ENCODE results near the gene GHR.

The GHR gene

GRCh38 chr5:42590566-42590965 lies 167.3 kb downstream of the GHR start:
- Histone ChIP-seq H3K36me3 (replicated peaks; ENCODE audit: insufficient read depth, low read length) (no peaks in the 10 kb centered on the region), H2AFZ (ENCODE audit: low read length) (no peak overlapping the region)

GRCh38 chr5:42591015-42591414 lies 167.8 kb downstream of the GHR start:
- H4K20me1 ChIP-seq (ENCODE audit: insufficient read depth, low read length): no peaks in the 10 kb centered on the region
- no peaks in the 10 kb centered on the region for H3K4me1 ChIP-seq (ENCODE audit: low read length)
- H2AFZ ChIP-seq (ENCODE audit: low read length): no peak overlapping the region
- no peak for DNase-seq
- TF ChIP-seq CTCF (IDR thresholded peaks at IDR 0.05; ENCODE audit: low read length) (no peak), EZH2 (optimal IDR thresholded peaks at IDR 0.05; ENCODE audit: low read depth, low read length) (no peak), EZH2phosphoT487 (IDR thresholded peaks at IDR 0.05; ENCODE audit: low read length) (no peak)
- H3K27ac ChIP-seq (ENCODE audit: low read length): no peak overlapping the region
- no peaks in the 10 kb centered on the region for H3K9me3 ChIP-seq (replicated peaks; ENCODE audit: insufficient read depth, low read length)
- no peak overlapping the region for H3K4me3 ChIP-seq (ENCODE audit: low read length)
- H3K9me2 ChIP-seq (replicated peaks; ENCODE audit: insufficient read depth, low read length): no peaks in the 10 kb centered on the region
- no peaks in the 10 kb centered on the region for H3K79me2 ChIP-seq (ENCODE audit: low read length)
- no peaks in the 10 kb centered on the region for H3F3A ChIP-seq (ENCODE audit: insufficient read depth, low read length)
- no peak overlapping the region for H3K4me2 ChIP-seq (ENCODE audit: low read depth, low read length)
- H3K27me3 ChIP-seq (replicated peaks; ENCODE audit: insufficient read depth, low read length): no peaks in the 10 kb centered on the region
- H3K9ac ChIP-seq (ENCODE audit: low read length): no peak overlapping the region
- no peaks in the 10 kb centered on the region for H3K36me3 ChIP-seq (replicated peaks; ENCODE audit: insufficient read depth, low read length)

More at GRCh38 chr5:42590566-42590965, 167.3 kb downstream of the GHR start:
- Histone ChIP-seq H3F3A (ENCODE audit: insufficient read depth, low read length) (no peaks in the 10 kb centered on the region), H3K79me2 (ENCODE audit: low read length) (no peaks in the 10 kb centered on the region), H3K4me1 (ENCODE audit: low read length) (no peaks in the 10 kb centered on the region), H3K27me3 (replicated peaks; ENCODE audit: insufficient read depth, low read length) (no peaks in the 10 kb centered on the region), H3K4me2 (ENCODE audit: low read depth, low read length) (no peak overlapping the region), H3K4me3 (ENCODE audit: low read length) (no peak overlapping the region), H3K9me3 (replicated peaks; ENCODE audit: insufficient read depth, low read length) (no peaks in the 10 kb centered on the region), H3K9ac (ENCODE audit: low read length) (no peak overlapping the region), H4K20me1 (ENCODE audit: insufficient read depth, low read length) (no peaks in the 10 kb centered on the region), H3K9me2 (replicated peaks; ENCODE audit: insufficient read depth, low read length) (no peaks in the 10 kb centered on the region), H3K27ac (ENCODE audit: low read length) (no peak overlapping the region)
- DNase-seq: no peak
- no peak for TF ChIP-seq CTCF (IDR thresholded peaks at IDR 0.05; ENCODE audit: low read length)
- no peak for TF ChIP-seq EZH2phosphoT487 (IDR thresholded peaks at IDR 0.05; ENCODE audit: low read length)
- no peak for TF ChIP-seq EZH2 (optimal IDR thresholded peaks at IDR 0.05; ENCODE audit: low read depth, low read length)

- Histone ChIP-seq H4K20me1 (ENCODE audit: insufficient read depth, low read length) (no peaks in the 10 kb centered on the region), H3K79me2 (ENCODE audit: low read length) (no peaks in the 10 kb centered on the region), H3K9ac (ENCODE audit: low read length) (no peak overlapping the region), H3K9me3 (replicated peaks; ENCODE audit: insufficient read depth, low read length) (no peaks in the 10 kb centered on the region), H3K4me3 (ENCODE audit: low read length) (no peak overlapping the region), H3K27ac (ENCODE audit: low read length) (no peak overlapping the region), H3K9me2 (replicated peaks; ENCODE audit: insufficient read depth, low read length) (no peaks in the 10 kb centered on the region), H3F3A (ENCODE audit: insufficient read depth, low read length) (no peaks in the 10 kb centered on the region), H3K4me1 (ENCODE audit: low read length) (no peaks in the 10 kb centered on the region), H3K36me3 (replicated peaks; ENCODE audit: insufficient read depth, low read length) (no peaks in the 10 kb centered on the region), H3K27me3 (replicated peaks; ENCODE audit: insufficient read depth, low read length) (no peaks in the 10 kb centered on the region), H2AFZ (ENCODE audit: low read length) (no peak overlapping the region), H3K4me2 (ENCODE audit: low read depth, low read length) (no peak overlapping the region)
- DNase-seq: no peak
- no peak for TF ChIP-seq EZH2 (optimal IDR thresholded peaks at IDR 0.05; ENCODE audit: low read depth, low read length)
- no peak for TF ChIP-seq CTCF (IDR thresholded peaks at IDR 0.05; ENCODE audit: low read length)
- TF ChIP-seq EZH2phosphoT487 (IDR thresholded peaks at IDR 0.05; ENCODE audit: low read length): no peak
These were observed 169.3 kb downstream of the GHR start for GRCh38 chr5:42592401-42593140.
